ENCODE measurements around the gene MTUS2. TPM values are rescaled to one million over a fixed set of nuclear protein-coding genes. Genes with fewer than 3 reads are reported as not detected.

The MTUS2 gene
- total RNA-seq, 1 donor: 0.36 TPM

- no peak for DNase-seq (ENCODE audit: low read depth)
- H3K4me3 ChIP-seq (ENCODE audit: low read depth, low read length): no peak overlapping the region
- TF ChIP-seq CTCF (IDR thresholded peaks at IDR 0.05; ENCODE audit: insufficient read depth, low read length): no peak
Observed at GRCh38 chr13:29255567-29255966, 435.4 kb downstream of the MTUS2 start.

GRCh38 chr13:29260684-29261083 lies 440.5 kb downstream of the MTUS2 start:
- DNase-seq (ENCODE audit: low read depth): no peak
- TF ChIP-seq CTCF (IDR thresholded peaks at IDR 0.05; ENCODE audit: insufficient read depth, low read length): no peak
- no peak overlapping the region for H3K4me3 ChIP-seq (ENCODE audit: low read depth, low read length)

- no peak for TF ChIP-seq CTCF (IDR thresholded peaks at IDR 0.05; ENCODE audit: insufficient read depth, low read length)
- no peak for DNase-seq (ENCODE audit: low read depth)
- H3K4me3 ChIP-seq (ENCODE audit: low read depth, low read length): no peak overlapping the region
Observed at GRCh38 chr13:29266261-29266660, 446.1 kb downstream of the MTUS2 start.

- no peak for DNase-seq (ENCODE audit: low read depth)
- no peak overlapping the region for H3K4me3 ChIP-seq (ENCODE audit: low read depth, low read length)
- no peak for TF ChIP-seq CTCF (IDR thresholded peaks at IDR 0.05; ENCODE audit: insufficient read depth, low read length)
Observed at GRCh38 chr13:29266756-29267733, 446.9 kb downstream of the MTUS2 start.

- no peak for TF ChIP-seq CTCF (IDR thresholded peaks at IDR 0.05; ENCODE audit: insufficient read depth, low read length)
- DNase-seq (ENCODE audit: low read depth): no peak
- H3K4me3 ChIP-seq (ENCODE audit: low read depth, low read length): no peak overlapping the region
Observed at GRCh38 chr13:29270271-29270985, 450.3 kb downstream of the MTUS2 start.

GRCh38 chr13:29271606-29272005 lies 451.5 kb downstream of the MTUS2 start:
- TF ChIP-seq CTCF (IDR thresholded peaks at IDR 0.05; ENCODE audit: insufficient read depth, low read length): no peak
- no peak for DNase-seq (ENCODE audit: low read depth)
- no peak overlapping the region for H3K4me3 ChIP-seq (ENCODE audit: low read depth, low read length)

Measured in fibroblast of the aortic adventitia (primary cell).